Ovary (tissue), 9 donors: ENCODE measurements around the gene C2CD3. TPM values are rescaled to one million over a fixed set of nuclear protein-coding genes. Genes with fewer than 3 reads are reported as not detected.

Experiments
- DNase-seq, 5 donors: peaks; one replicate each; pipeline ENCODE4 v3.0.0-alpha.2; 2019 to 2020
- H3K27ac ChIP-seq, 2 donors: fragments of 200-600 bp; one replicate each; pipeline versions ENCODE4 v1.5.1 to v1.8.0; 2019 to 2022
- H3K27me3 ChIP-seq: fragments of 200-600 bp; one replicate; pipeline ENCODE4 v1.8.0; 2022
- H3K36me3 ChIP-seq: fragments of 200-600 bp; sonication (generic); one replicate; pipeline ENCODE4 v1.5.1; 2019
- H3K4me1 ChIP-seq: one replicate; pipeline ENCODE4 v1.8.1; 2013; ENCODE audit warnings: mild to moderate bottlenecking, moderate library complexity; ENCODE audit not compliant: insufficient read depth
- H3K4me3 ChIP-seq: fragments of 200-600 bp; sonication (generic); one replicate; pipeline ENCODE4 v1.5.1; 2017
- H3K9me3 ChIP-seq, 2 donors: fragments of 200-600 bp in 1 of 2; sonication (generic) in 1 of 2; one replicate each; pipeline versions ENCODE4 v1.5.1 to v1.8.1; 2013 to 2019; ENCODE audit warnings: mild to moderate bottlenecking in 1 of 2, moderate library complexity in 1 of 2
- CTCF ChIP-seq, 3 donors: fragments of 450-650 bp in 2 of 3; fragments of 200-600 bp in 1 of 3; IDR thresholded peaks; one replicate each; pipeline versions ENCODE4 v1.5.1 to v1.8.0; 2016 to 2022; ENCODE audit warnings: antibody characterized with exemption in 3 of 3, mild to moderate bottlenecking in 1 of 3
- EP300 ChIP-seq: sonication (generic); formaldehyde crosslinking; IDR thresholded peaks from one replicate; pipeline ENCODE4 v1.6.1; 2017; ENCODE audit warnings: antibody characterized with exemption
- POLR2A ChIP-seq: fragments of 450-650 bp; IDR thresholded peaks from one replicate; pipeline ENCODE4 v1.6.1; 2017; ENCODE audit warnings: antibody characterized with exemption, mild to moderate bottlenecking, moderate library complexity
- WGBS, 3 donors: extraction: QIAGEN DNeasy Blood & Tissue Kit in 1 of 3; methylation state at CpG; one replicate each; pipeline versions ENCODE4 v1.1.5 to v1.1.7; 2013 to 2017; 5-methylcytosine and 5-hydroxymethylcytosine counted together
- intact Hi-C, 4 donors: fragments of 100-400 bp; cut with DNase I; formaldehyde crosslinking; loops; one replicate each; pipeline versions ENCODE4 v1.11.0 to v1.15.1; 2022 to 2023
- polyA plus RNA-seq, 2 donors: library from polyadenylated mRNA; stranded (reverse); fragments of 200-250 nt in 1 of 2; fragments of 350-450 nt in 1 of 2; fragmentation: Illumina TruSeq in 1 of 2; extraction: RNeasy Lipid Tissue Mini Kit (QIAGEN cat#74804) in 1 of 2; gene quantifications; one replicate each; pipeline ENCODE4 v1.2.3, GENCODE V29; 2013 to 2014
- total RNA-seq, 7 donors: library from RNA; depleted of rRNA in 2 of 7; stranded (reverse); fragments of >200 nt in 2 of 7; fragmentation: NEBNext Ultra II Directional in 3 of 7; extraction: Animal tissue kit (Norgen Biotek cat#: 25700) in 3 of 7; gene quantifications; one replicate each; pipeline versions ENCODE4 v1.1.0 to v1.2.4, GENCODE V29; 2016 to 2023
- donor health status: DM: no; HTN: no; CAD: no; lungs with moderate emphysema.
- donor health status: DM: no; HTN: no; CAD: no.
- donor health status: Bipolar disorder and iron deficiency.
- donor health status: DM: yes; HTN: yes; CAD: no.
- donor health status: DM: no; HTN: no; CAD: no.
- donor health status: DM: yes; HTN: yes; CAD: no.

The C2CD3 gene
- total and polyA plus RNA-seq, 9 donors, result 9.3 to 33.5 (median 17.5) TPM

DNA sequence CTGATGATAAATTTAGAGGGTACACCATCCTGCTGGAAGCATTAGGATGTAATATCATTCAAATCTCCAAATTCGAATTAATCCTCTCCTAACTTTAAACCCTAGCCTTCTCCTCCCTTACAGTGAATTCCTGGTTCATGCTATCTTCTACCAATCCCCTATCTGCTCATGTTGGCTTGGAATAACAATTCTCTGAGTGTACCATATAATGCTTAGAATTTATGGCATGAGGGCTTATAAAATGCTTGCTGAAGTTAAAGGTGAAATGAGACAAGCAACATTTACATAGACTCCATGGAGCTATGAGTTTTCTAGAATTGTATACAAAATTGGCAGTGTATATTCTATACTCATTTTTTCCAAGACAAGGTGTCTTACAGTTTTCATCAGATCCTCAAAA lies 79.3 kb downstream of the C2CD3 start:
- no peaks in the 10 kb centered on the region for H3K27me3 ChIP-seq
- no peaks in the 10 kb centered on the region for H3K4me1 ChIP-seq
- H3K4me3 ChIP-seq, result no peak overlapping the region
- WGBS, 3 donors, result 76 to 83% (median 79%) methylated on average over 1 of the region's 1 CpG
- H3K36me3 ChIP-seq, result no peaks in the 10 kb centered on the region
- intact Hi-C loops, result no loop called here
- TF ChIP-seq POLR2A, result no peak
- TF ChIP-seq EP300, result no peak
- no peak for TF ChIP-seq CTCF (IDR thresholded peaks at IDR 0.05)
- H3K27ac ChIP-seq, result no peak overlapping the region
- no peaks in the 10 kb centered on the region for H3K9me3 ChIP-seq
- no peak for DNase-seq

DNA sequence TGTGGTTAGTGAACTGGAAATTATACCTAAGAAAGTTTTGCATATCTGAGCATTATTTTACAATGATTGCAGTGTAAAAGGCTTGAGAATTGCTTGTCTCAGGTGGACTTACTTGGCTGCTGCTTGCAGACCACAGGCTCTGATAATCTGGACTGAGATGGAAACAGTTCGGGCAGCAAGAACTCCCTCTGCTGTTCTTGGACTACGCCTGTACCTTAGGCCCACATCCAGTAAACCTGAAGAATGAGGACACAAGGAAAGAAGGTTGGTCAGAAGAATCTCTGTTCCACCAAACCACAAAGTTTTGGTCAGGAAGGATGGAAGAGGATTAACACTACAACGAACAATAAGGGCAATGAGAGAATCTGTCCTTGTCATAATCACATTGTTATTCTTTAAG lies 80.1 kb downstream of the C2CD3 start:
- Histone ChIP-seq H3K4me1 (no peaks in the 10 kb centered on the region), H3K36me3 (no peaks in the 10 kb centered on the region), H3K27me3 (no peaks in the 10 kb centered on the region), H3K4me3 (no peak overlapping the region), H3K27ac (no peak overlapping the region), H3K9me3 (no peaks in the 10 kb centered on the region)
- intact Hi-C loops, result no loop called here
- TF ChIP-seq EP300, result no peak
- no peak for TF ChIP-seq CTCF (IDR thresholded peaks at IDR 0.05)
- no peak for TF ChIP-seq POLR2A
- no peak for DNase-seq
- WGBS, 3 donors, result 61 to 80% (median 66%) methylated on average over 3 of the region's 3 CpGs

GRCh38 chr11:74086242-74086884 lies 84.4 kb downstream of the C2CD3 start:
- no peak overlapping the region for H3K27ac ChIP-seq
- H3K4me3 ChIP-seq, result no peak overlapping the region
- no peak for DNase-seq
- 84 to 89% (median 85%) methylated on average over 5 of the region's 5 CpGs for WGBS, 3 donors
- TF ChIP-seq POLR2A (no peak), CTCF (IDR thresholded peaks at IDR 0.05) (no peak), EP300 (no peak)
- intact Hi-C loops, result no loop called here
- H3K9me3 ChIP-seq, result no peaks in the 10 kb centered on the region
- H3K36me3 ChIP-seq, result no peaks in the 10 kb centered on the region
- no peaks in the 10 kb centered on the region for H3K4me1 ChIP-seq
- H3K27me3 ChIP-seq, result no peaks in the 10 kb centered on the region

- H3K27me3 ChIP-seq, result no peaks in the 10 kb centered on the region
- H3K27ac ChIP-seq, result no peak overlapping the region
- no peaks in the 10 kb centered on the region for H3K36me3 ChIP-seq
- H3K4me3 ChIP-seq, result no peak overlapping the region
- intact Hi-C loops, result no loop called here
- H3K9me3 ChIP-seq, result no peaks in the 10 kb centered on the region
- WGBS, 3 donors, result 89 to 96% (median 92%) methylated on average over 6 of the region's 6 CpGs
- no peak for DNase-seq
- TF ChIP-seq CTCF (IDR thresholded peaks at IDR 0.05), result no peak
- no peak for TF ChIP-seq EP300
- TF ChIP-seq POLR2A, result no peak
- no peaks in the 10 kb centered on the region for H3K4me1 ChIP-seq
Observed at GRCh38 chr11:74085542-74085892, 85.3 kb downstream of the C2CD3 start.
